OCI-LY3 (cell line): ENCODE measurements around the gene AGBL1.

Experiments used
- H2AFZ ChIP-seq: fragments of 200-600, 300-600 bp; shearing (Covaris generic); 2 replicates; pipeline ENCODE4 v1.6.0; 2014; ENCODE audit warnings: antibody characterized with exemption, low read depth, low read length
- H3K27ac ChIP-seq: fragments of 200-600, 300-600 bp; sonication (generic); 2 replicates; pipeline ENCODE4 v1.5.1; 2014; ENCODE audit warnings: mild to moderate bottlenecking, low read length, moderate library complexity, mixed read lengths
- H3K27me3 ChIP-seq: fragments of 200-600, 300-600 bp; sonication (generic); 2 replicates; pipeline ENCODE4 v1.6.1; 2014; ENCODE audit warnings: low read depth, low read length, mixed read lengths
- H3K36me3 ChIP-seq: fragments of 200-600, 300-600 bp; sonication (generic); replicated peaks from 2 replicates; pipeline ENCODE3; 2014; ENCODE audit warnings: low read depth, low read length, mixed read lengths
- H3K4me1 ChIP-seq: fragments of 300-600, 200-600 bp; sonication (generic); 2 replicates; pipeline ENCODE4 v1.6.1; 2014; ENCODE audit warnings: low read length, mixed read lengths
- H3K4me2 ChIP-seq: fragments of 200-600, 300-600 bp; sonication (generic); 2 replicates; pipeline ENCODE4 v1.6.1; 2014; ENCODE audit warnings: low read length, mixed read lengths
- H3K4me3 ChIP-seq: fragments of 300-600, 200-600 bp; sonication (generic); 2 replicates; pipeline ENCODE4 v1.5.1; 2014; ENCODE audit warnings: antibody characterized with exemption, mild to moderate bottlenecking, low read length, moderate library complexity
- H3K79me2 ChIP-seq: fragments of 300-600, 200-600 bp; shearing (Covaris generic); 2 replicates; pipeline ENCODE4 v1.6.1; 2014; ENCODE audit warnings: mild to moderate bottlenecking, low read length, mixed read lengths
- H3K9ac ChIP-seq: fragments of 300-600, 200-600 bp; shearing (Covaris generic); 2 replicates; pipeline ENCODE4 v1.6.0; 2014; ENCODE audit warnings: mild to moderate bottlenecking, low read length, moderate library complexity
- H3K9me3 ChIP-seq: fragments of 200-600, 300-600 bp; shearing (Covaris generic); 2 replicates; pipeline ENCODE4 v1.6.1; 2014; ENCODE audit warnings: low read length, mixed read lengths; ENCODE audit not compliant: insufficient read depth
- H4K20me1 ChIP-seq: fragments of 200-600, 300-600 bp; sonication (generic); 2 replicates; pipeline ENCODE4 v1.6.1; 2016; ENCODE audit warnings: low read length, mixed read lengths; ENCODE audit not compliant: insufficient read depth
- CTCF ChIP-seq: fragments of 200-600, 300-600 bp; sonication (generic); IDR thresholded peaks from 2 replicates; pipeline ENCODE4 v1.5.1; 2014; ENCODE audit warnings: antibody characterized with exemption, low read length, low read depth
- EZH2phosphoT487 ChIP-seq: fragments of 200-600 bp; shearing (Covaris generic); IDR thresholded peaks from 2 replicates; pipeline ENCODE4 v1.6.1; 2018; ENCODE audit warnings: antibody characterized with exemption, mixed run types, low read depth

The AGBL1 gene

GRCh38 chr15:86403914-86404583 is 324.4 kb downstream of the AGBL1 start:
- Histone ChIP-seq H3K4me3 (no peak overlapping the region), H3K9me3 (no peaks in the 10 kb centered on the region), H3K4me2 (no peak overlapping the region), H3K36me3 (no peaks in the 10 kb centered on the region), H3K4me1 (no peaks in the 10 kb centered on the region), H3K27me3 (no peaks in the 10 kb centered on the region), H2AFZ (no peak overlapping the region), H3K79me2 (no peaks in the 10 kb centered on the region), H3K9ac (no peak overlapping the region), H3K27ac (no peak overlapping the region), H4K20me1 (no peaks in the 10 kb centered on the region)
- TF ChIP-seq EZH2phosphoT487 (no peak), CTCF (no peak)

- Histone ChIP-seq H3K79me2 (no peaks in the 10 kb centered on the region), H4K20me1 (no peaks in the 10 kb centered on the region), H3K4me1 (no peaks in the 10 kb centered on the region), H3K4me3 (no peak overlapping the region), H3K4me2 (no peak overlapping the region), H3K9me3 (no peaks in the 10 kb centered on the region), H3K36me3 (no peaks in the 10 kb centered on the region), H3K27me3 (no peaks in the 10 kb centered on the region), H2AFZ (no peak overlapping the region), H3K27ac (no peak overlapping the region), H3K9ac (no peak overlapping the region)
- no peak for TF ChIP-seq EZH2phosphoT487
- TF ChIP-seq CTCF: no peak
Measured at GRCh38 chr15:86408261-86408660, 328.6 kb downstream of the AGBL1 start.

- Histone ChIP-seq H3K9ac (no peak overlapping the region), H3K27ac (no peak overlapping the region), H3K36me3 (no peaks in the 10 kb centered on the region), H3K4me2 (no peak overlapping the region), H3K79me2 (no peaks in the 10 kb centered on the region), H3K4me1 (no peaks in the 10 kb centered on the region), H3K27me3 (no peaks in the 10 kb centered on the region), H4K20me1 (no peaks in the 10 kb centered on the region), H3K4me3 (no peak overlapping the region), H2AFZ (no peak overlapping the region), H3K9me3 (no peaks in the 10 kb centered on the region)
- TF ChIP-seq EZH2phosphoT487 (no peak), CTCF (no peak)
Measured at GRCh38 chr15:86411916-86412315, 332.2 kb downstream of the AGBL1 start.

GRCh38 chr15:86413191-86413590 is 333.5 kb downstream of the AGBL1 start:
- TF ChIP-seq CTCF: no peak
- no peak for TF ChIP-seq EZH2phosphoT487
- H3K9me3 ChIP-seq: no peaks in the 10 kb centered on the region
- no peak overlapping the region for H3K27ac ChIP-seq
- no peaks in the 10 kb centered on the region for H3K27me3 ChIP-seq
- no peaks in the 10 kb centered on the region for H4K20me1 ChIP-seq
- no peak overlapping the region for H3K4me3 ChIP-seq
- no peaks in the 10 kb centered on the region for H3K36me3 ChIP-seq
- H3K4me1 ChIP-seq: no peaks in the 10 kb centered on the region
- no peak overlapping the region for H3K9ac ChIP-seq
- no peak overlapping the region for H3K4me2 ChIP-seq
- no peaks in the 10 kb centered on the region for H3K79me2 ChIP-seq
- H2AFZ ChIP-seq: no peak overlapping the region
